ENCODE results near the gene PNRC2. TPM values are rescaled to one million over a fixed set of nuclear protein-coding genes. Genes with fewer than 3 reads are reported as not detected.

The PNRC2 gene
- total and polyA plus RNA-seq, 2 of the 13 experiments (the other 11 are each of a cell fraction or from before 2014, with no cell fraction given) = 74.9 to 97.5 TPM

DNA sequence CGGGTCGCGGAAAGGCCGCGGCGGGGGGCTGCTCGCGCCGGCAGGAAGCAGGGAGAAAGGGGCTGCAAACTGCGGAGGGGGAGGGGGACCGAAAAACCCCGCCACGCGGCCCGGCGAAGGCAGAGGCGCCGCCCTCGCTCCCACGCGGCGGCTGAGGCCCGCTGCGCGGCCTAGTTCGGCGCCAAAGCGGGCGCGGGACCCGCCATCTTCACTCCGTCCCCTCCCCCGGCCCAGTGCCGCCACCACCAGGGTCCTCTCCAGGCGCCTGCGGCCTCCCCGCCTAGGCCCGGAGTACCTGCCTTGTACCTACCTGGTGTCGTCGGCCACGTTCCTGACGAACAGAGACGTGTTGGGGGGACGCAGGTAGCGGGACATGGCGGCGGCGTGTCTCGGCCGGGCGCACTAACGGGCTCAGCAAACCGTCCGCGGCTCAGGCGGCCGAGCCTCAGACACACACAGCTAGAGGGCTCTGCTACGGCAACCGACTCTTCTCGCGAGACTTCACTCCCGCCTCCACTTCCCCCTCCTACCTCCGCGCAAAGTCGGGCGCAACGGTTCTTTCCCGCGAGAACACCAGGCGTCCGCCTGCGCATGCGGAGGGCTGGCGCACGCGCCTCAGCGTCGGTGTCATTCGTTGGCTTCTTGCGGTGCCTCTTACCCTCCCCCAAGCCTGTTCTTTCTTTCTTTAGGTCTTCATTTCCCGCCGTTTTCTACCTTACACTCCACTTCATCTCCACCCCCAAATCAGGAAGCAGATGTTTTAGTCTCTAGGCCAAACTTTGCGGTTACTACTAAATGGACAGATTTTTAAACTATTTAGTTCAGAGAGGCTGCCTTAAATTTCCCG, 20.5 kb downstream of the PNRC2 start, which contains the start of gene SRSF10 (continued):
- TF ChIP-seq NR2F6 (IDR thresholded peaks at IDR 0.05) (no peak), NR2F6 (CRISPR knock-in tag; IDR thresholded peaks at IDR 0.05) (peak; percentile 45; the same call in 1 of the 2 replicates), ZNF570 (CRISPR knock-in tag; IDR thresholded peaks at IDR 0.05; ENCODE audit: borderline replicate concordance) (peak; percentile 55), ZNF326 (CRISPR knock-in tag; IDR thresholded peaks at IDR 0.05; ENCODE audit: borderline replicate concordance) (no peak), ZNF225 (CRISPR knock-in tag; IDR thresholded peaks at IDR 0.05) (peak; percentile 94), TCF7 (IDR thresholded peaks at IDR 0.05; ENCODE audit: low read depth) (no peak), ZBTB7A (CRISPR knock-in tag; IDR thresholded peaks at IDR 0.05) (0 out of 2 replicates have a peak, but pooled peaks have one; percentile 57), RNF2 (conservative IDR thresholded peaks at IDR 0.05; ENCODE audit: low read depth) (0 out of 2 replicates have a peak, but pooled peaks have one; percentile 82), RELA (CRISPR knock-in tag; IDR thresholded peaks at IDR 0.05) (0 out of 2 replicates have a peak, but pooled peaks have one; percentile 65), SETDB1 (CRISPR knock-in tag; IDR thresholded peaks at IDR 0.05; ENCODE audit: borderline replicate concordance) (no peak), FOXO1 (CRISPR knock-in tag; IDR thresholded peaks at IDR 0.05) (peak; percentile 28), NFIB (CRISPR knock-in tag; IDR thresholded peaks at IDR 0.05; ENCODE audit: borderline replicate concordance) (no peak), MYNN (CRISPR knock-in tag; IDR thresholded peaks at IDR 0.05; ENCODE audit: low read depth) (no peak), KDM6A (CRISPR knock-in tag; IDR thresholded peaks at IDR 0.05; ENCODE audit: low read depth) (no peak), CHD4 (IDR thresholded peaks at IDR 0.05; ENCODE audit: borderline replicate concordance, low read length) (no peak), SAFB2 (CRISPR knock-in tag; IDR thresholded peaks at IDR 0.05; ENCODE audit: borderline replicate concordance, low read depth) (peak; percentile 55; the same call in 1 of the 2 replicates), ZNF556 (CRISPR knock-in tag; IDR thresholded peaks at IDR 0.05; ENCODE audit: borderline replicate concordance) (peak; percentile 72), CENPT (CRISPR knock-in tag; IDR thresholded peaks at IDR 0.05; ENCODE audit: low read depth) (peak; percentile 97)
- TF ChIP-seq, protein P1, sequence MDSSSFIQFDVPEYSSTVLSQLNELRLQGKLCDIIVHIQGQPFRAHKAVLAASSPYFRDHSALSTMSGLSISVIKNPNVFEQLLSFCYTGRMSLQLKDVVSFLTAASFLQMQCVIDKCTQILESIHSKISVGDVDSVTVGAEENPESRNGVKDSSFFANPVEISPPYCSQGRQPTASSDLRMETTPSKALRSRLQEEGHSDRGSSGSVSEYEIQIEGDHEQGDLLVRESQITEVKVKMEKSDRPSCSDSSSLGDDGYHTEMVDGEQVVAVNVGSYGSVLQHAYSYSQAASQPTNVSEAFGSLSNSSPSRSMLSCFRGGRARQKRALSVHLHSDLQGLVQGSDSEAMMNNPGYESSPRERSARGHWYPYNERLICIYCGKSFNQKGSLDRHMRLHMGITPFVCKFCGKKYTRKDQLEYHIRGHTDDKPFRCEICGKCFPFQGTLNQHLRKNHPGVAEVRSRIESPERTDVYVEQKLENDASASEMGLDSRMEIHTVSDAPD (CRISPR knock-in tag; IDR thresholded peaks at IDR 0.05) = no peak; the same call in 1 of the 2 replicates
- TF ChIP-seq, protein P2, sequence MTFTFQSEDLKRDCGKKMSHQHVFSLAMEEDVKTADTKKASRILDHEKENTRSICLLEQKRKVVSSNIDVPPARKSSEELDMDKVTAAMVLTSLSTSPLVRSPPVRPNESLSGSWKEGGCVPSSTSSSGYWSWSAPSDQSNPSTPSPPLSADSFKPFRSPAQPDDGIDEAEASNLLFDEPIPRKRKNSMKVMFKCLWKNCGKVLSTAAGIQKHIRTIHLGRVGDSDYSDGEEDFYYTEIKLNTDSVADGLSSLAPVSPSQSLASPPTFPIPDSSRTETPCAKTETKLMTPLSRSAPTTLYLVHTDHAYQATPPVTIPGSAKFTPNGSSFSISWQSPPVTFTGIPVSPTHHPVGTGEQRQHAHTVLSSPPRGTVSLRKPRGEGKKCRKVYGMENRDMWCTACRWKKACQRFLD (CRISPR knock-in tag; IDR thresholded peaks at IDR 0.05; ENCODE audit: borderline replicate concordance) = peak; percentile 81
- TF ChIP-seq, protein P3, sequence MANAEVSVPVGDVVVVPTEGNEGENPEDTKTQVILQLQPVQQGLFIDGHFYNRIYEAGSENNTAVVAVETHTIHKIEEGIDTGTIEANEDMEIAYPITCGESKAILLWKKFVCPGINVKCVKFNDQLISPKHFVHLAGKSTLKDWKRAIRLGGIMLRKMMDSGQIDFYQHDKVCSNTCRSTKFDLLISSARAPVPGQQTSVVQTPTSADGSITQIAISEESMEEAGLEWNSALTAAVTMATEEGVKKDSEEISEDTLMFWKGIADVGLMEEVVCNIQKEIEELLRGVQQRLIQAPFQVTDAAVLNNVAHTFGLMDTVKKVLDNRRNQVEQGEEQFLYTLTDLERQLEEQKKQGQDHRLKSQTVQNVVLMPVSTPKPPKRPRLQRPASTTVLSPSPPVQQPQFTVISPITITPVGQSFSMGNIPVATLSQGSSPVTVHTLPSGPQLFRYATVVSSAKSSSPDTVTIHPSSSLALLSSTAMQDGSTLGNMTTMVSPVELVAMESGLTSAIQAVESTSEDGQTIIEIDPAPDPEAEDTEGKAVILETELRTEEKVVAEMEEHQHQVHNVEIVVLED (CRISPR knock-in tag; IDR thresholded peaks at IDR 0.05; ENCODE audit: borderline replicate concordance) = peak; percentile 80
- TF ChIP-seq, protein P4, sequence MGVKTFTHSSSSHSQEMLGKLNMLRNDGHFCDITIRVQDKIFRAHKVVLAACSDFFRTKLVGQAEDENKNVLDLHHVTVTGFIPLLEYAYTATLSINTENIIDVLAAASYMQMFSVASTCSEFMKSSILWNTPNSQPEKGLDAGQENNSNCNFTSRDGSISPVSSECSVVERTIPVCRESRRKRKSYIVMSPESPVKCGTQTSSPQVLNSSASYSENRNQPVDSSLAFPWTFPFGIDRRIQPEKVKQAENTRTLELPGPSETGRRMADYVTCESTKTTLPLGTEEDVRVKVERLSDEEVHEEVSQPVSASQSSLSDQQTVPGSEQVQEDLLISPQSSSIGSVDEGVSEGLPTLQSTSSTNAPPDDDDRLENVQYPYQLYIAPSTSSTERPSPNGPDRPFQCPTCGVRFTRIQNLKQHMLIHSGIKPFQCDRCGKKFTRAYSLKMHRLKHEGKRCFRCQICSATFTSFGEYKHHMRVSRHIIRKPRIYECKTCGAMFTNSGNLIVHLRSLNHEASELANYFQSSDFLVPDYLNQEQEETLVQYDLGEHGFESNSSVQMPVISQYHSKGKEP (CRISPR knock-in tag; IDR thresholded peaks at IDR 0.05) = no peak
- TF ChIP-seq, protein P5, sequence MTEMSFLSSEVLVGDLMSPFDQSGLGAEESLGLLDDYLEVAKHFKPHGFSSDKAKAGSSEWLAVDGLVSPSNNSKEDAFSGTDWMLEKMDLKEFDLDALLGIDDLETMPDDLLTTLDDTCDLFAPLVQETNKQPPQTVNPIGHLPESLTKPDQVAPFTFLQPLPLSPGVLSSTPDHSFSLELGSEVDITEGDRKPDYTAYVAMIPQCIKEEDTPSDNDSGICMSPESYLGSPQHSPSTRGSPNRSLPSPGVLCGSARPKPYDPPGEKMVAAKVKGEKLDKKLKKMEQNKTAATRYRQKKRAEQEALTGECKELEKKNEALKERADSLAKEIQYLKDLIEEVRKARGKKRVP (CRISPR knock-in tag; IDR thresholded peaks at IDR 0.05) = no peak; a peak in 1 of 4 replicates
